SK-N-SH (cell line): ENCODE data around the gene ASIP.

Experiments used
- CHD2 ChIP-seq: fragments of 150-350 bp; IDR thresholded peaks from 2 replicates; pipeline ENCODE4 v1.6.1; 2018; ENCODE audit warnings: low read length; ENCODE audit not compliant: partially characterized antibody
- CTCF ChIP-seq: fragments of 200-600 bp; sonication (generic); IDR thresholded peaks from 2 replicates; pipeline ENCODE4 v1.6.1; 2017; ENCODE audit warnings: antibody characterized with exemption, mild to moderate bottlenecking, moderate library complexity
- GATA2 ChIP-seq: sonication (generic); formaldehyde crosslinking; IDR thresholded peaks from 2 replicates; pipeline ENCODE4 v1.5.0; 2020; ENCODE audit warnings: mild to moderate bottlenecking, missing genetic modification reagents
- MAX ChIP-seq: IDR thresholded peaks from 2 replicates; pipeline ENCODE4 v1.4.0; 2012; ENCODE audit warnings: low read depth
- RXRA ChIP-seq: IDR thresholded peaks from 2 replicates; pipeline ENCODE4 v1.4.0; 2012; ENCODE audit warnings: low read depth, mild to moderate bottlenecking, borderline replicate concordance
- SIN3A ChIP-seq: IDR thresholded peaks from 2 replicates; pipeline ENCODE4 v1.6.1; 2012; ENCODE audit warnings: low read depth, mild to moderate bottlenecking, low read length, moderate library complexity, borderline replicate concordance

- TF ChIP-seq CTCF = no peak
- no peak for TF ChIP-seq GATA2
- no peak for TF ChIP-seq RXRA
- no peak for TF ChIP-seq MAX
- TF ChIP-seq SIN3A = no peak
- no peak for TF ChIP-seq CHD2
These were observed 2.2 kb downstream of the ASIP start for GRCh38 chr20:34243377-34243776.
